Measurements from ENCODE around the gene CAMTA1. TPM values are rescaled to one million over a fixed set of nuclear protein-coding genes. Genes with fewer than 3 reads are reported as not detected.

The CAMTA1 gene
- total RNA-seq, 2 experiments from 2014 or later = 43.9 to 73.3 TPM

DNA sequence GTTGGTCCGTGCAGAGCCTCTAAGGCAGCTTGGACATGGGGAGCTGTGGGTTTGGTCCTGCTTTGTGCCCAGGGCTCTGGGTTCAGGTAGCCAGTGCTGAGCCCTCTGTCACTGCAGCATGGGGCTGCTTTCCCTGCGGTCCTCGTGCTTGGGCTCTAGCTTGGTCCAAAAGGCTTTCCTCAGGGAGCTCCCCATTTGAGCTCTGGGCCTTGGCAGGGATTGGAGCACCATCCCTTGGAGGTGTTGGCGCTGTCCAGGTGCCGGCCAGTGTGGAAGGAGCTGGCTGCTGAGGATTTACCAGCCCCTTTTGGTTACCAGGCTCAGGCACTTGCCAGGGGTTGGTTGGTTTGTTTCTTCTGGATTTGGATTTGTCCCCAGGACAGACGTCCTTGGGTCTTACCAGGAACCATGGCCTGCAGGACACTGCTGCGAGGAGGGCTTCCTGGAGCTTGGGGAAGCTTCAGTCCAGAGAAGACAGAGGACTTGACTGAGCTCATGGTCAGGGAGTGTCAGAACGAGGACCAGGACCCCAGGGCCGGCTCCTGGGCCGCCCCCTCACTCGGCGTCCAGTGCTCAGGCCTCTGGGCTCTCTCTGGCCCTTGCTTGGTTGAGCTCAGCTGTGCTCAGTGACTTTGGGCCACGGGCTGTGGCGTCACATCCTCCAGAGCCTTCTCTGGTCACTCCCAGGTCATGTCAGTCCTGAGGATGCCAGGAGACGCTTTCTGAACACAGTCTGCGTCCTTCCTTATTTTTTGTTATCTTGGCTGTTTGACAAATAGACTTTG is 224.7 kb downstream of the CAMTA1 start:
- H3K4me1 ChIP-seq (ENCODE audit: insufficient read depth, low read length, poor library complexity, severe bottlenecking) = no peaks in the 10 kb centered on the region
- no peaks in the 10 kb centered on the region for H3K36me3 ChIP-seq (ENCODE audit: insufficient read depth, low read length)
- intact Hi-C loops (cut with micrococcal nuclease; ENCODE audit: unreplicated experiment) = no loop called here
- no peaks in the 10 kb centered on the region for H4K20me1 ChIP-seq (ENCODE audit: insufficient read depth, low read length)
- no peak overlapping the region for H3K4me2 ChIP-seq (ENCODE audit: low read length)
- no peaks in the 10 kb centered on the region for H3K9me3 ChIP-seq (ENCODE audit: low read length)
- POLR2A ChIA-PET = no interaction called here
- H2AFZ ChIP-seq (ENCODE audit: low read length) = no peak overlapping the region
- no peaks in the 10 kb centered on the region for H3K79me2 ChIP-seq (ENCODE audit: insufficient read depth, low read depth, low read length)
- no peak overlapping the region for H3K27ac ChIP-seq (ENCODE audit: low read depth, low read length, poor library complexity, severe bottlenecking)
- no peak overlapping the region for H3K4me3 ChIP-seq (ENCODE audit: low read depth, low read length, poor library complexity, severe bottlenecking)
- DNase-seq (ENCODE audit: low spot score) = no peak
- BruUV-seq (replicated peaks) = no TSS peak
- CTCF ChIA-PET (ENCODE audit: unreplicated experiment) = no interaction called here
- H3K9me2 ChIP-seq (ENCODE audit: insufficient read depth, low read length) = no peaks in the 10 kb centered on the region
- TF ChIP-seq EZH2phosphoT487 (IDR thresholded peaks at IDR 0.05; ENCODE audit: borderline replicate concordance, low read depth, low read length) (no peak), CTCF (conservative IDR thresholded peaks at IDR 0.05; ENCODE audit: low read length) (no peak)

DNA sequence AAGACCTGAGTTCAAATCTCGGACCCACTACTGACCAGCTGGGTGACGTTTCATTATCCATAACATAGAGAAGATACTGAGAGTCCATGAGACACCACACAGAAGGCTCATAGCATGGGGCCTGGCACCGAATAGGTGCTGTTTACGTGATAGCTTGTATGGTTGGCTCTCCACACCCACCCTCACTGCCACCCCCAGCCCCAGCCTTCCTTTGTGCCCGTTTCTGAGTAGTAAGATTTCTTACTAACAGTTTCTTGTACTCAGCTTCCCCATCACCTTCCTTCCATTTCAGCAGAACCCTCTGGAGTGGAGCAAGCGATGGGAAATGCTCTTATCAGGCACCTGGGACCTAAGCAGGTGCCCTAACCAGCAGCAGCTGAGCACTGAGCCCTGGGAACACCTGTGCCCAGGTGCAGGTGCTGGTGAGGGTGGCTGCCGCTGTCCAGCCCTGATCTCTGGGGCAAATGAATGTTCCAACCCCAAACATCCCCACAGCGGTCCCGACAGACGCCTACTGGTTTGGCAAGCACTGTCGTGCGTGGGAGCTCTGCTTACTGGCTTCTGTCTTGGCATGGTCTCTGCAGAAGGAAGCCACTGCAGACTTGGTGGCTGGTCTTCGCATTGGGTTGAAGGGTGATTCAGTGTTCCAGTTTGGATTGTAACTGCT is 225.4 kb downstream of the CAMTA1 start:
- Histone ChIP-seq H3K79me2 (ENCODE audit: insufficient read depth, low read depth, low read length) (no peaks in the 10 kb centered on the region), H3K36me3 (ENCODE audit: insufficient read depth, low read length) (no peaks in the 10 kb centered on the region), H4K20me1 (ENCODE audit: insufficient read depth, low read length) (no peaks in the 10 kb centered on the region), H3K27ac (ENCODE audit: low read depth, low read length, poor library complexity, severe bottlenecking) (no peak overlapping the region), H3K9me3 (ENCODE audit: low read length) (no peaks in the 10 kb centered on the region), H3K9me2 (ENCODE audit: insufficient read depth, low read length) (no peaks in the 10 kb centered on the region), H3K4me1 (ENCODE audit: insufficient read depth, low read length, poor library complexity, severe bottlenecking) (no peaks in the 10 kb centered on the region), H3K4me3 (ENCODE audit: low read depth, low read length, poor library complexity, severe bottlenecking) (no peak overlapping the region), H3K4me2 (ENCODE audit: low read length) (no peak overlapping the region), H2AFZ (ENCODE audit: low read length) (no peak overlapping the region)
- BruUV-seq (replicated peaks) = no TSS peak
- ChIA-PET POLR2A (no interaction called here), CTCF (ENCODE audit: unreplicated experiment) (no interaction called here)
- intact Hi-C loops (cut with micrococcal nuclease; ENCODE audit: unreplicated experiment) = no loop called here
- no peak for DNase-seq (ENCODE audit: low spot score)
- TF ChIP-seq EZH2phosphoT487 (IDR thresholded peaks at IDR 0.05; ENCODE audit: borderline replicate concordance, low read depth, low read length) = no peak
- TF ChIP-seq CTCF (conservative IDR thresholded peaks at IDR 0.05; ENCODE audit: low read length) = no peak

DNA sequence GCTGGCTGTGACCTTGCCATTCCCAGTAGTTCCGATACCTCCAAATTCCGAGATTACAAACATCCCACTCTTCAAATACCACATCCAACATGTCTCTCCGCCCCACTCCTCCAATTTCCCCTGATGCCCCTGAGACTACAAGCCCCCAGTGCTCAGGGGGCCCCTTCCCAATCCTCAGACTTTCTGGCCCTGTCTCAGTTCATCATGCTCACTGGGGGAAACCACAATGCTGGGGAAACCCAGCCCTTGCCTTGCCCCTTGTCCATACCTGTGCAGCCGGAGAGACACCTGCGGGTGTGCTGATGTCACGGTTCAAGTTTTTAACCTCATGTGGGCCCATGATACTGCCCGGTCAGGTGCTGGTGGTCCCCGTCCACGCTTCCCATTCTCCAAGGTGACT is 226.6 kb downstream of the CAMTA1 start:
- no peak overlapping the region for H3K4me2 ChIP-seq (ENCODE audit: low read length)
- no peaks in the 10 kb centered on the region for H3K9me3 ChIP-seq (ENCODE audit: low read length)
- intact Hi-C loops (cut with micrococcal nuclease; ENCODE audit: unreplicated experiment) = no loop called here
- H3K4me1 ChIP-seq (ENCODE audit: insufficient read depth, low read length, poor library complexity, severe bottlenecking) = no peaks in the 10 kb centered on the region
- no peak overlapping the region for H3K27ac ChIP-seq (ENCODE audit: low read depth, low read length, poor library complexity, severe bottlenecking)
- H3K36me3 ChIP-seq (ENCODE audit: insufficient read depth, low read length) = no peaks in the 10 kb centered on the region
- TF ChIP-seq CTCF (conservative IDR thresholded peaks at IDR 0.05; ENCODE audit: low read length) = no peak
- no peak for TF ChIP-seq EZH2phosphoT487 (IDR thresholded peaks at IDR 0.05; ENCODE audit: borderline replicate concordance, low read depth, low read length)
- H3K79me2 ChIP-seq (ENCODE audit: insufficient read depth, low read depth, low read length) = no peaks in the 10 kb centered on the region
- H3K4me3 ChIP-seq (ENCODE audit: low read depth, low read length, poor library complexity, severe bottlenecking) = no peak overlapping the region
- no TSS peak for BruUV-seq (replicated peaks)
- no peaks in the 10 kb centered on the region for H3K9me2 ChIP-seq (ENCODE audit: insufficient read depth, low read length)
- no peak for DNase-seq (ENCODE audit: low spot score)
- H2AFZ ChIP-seq (ENCODE audit: low read length) = no peak overlapping the region
- POLR2A ChIA-PET = no interaction called here
- CTCF ChIA-PET (ENCODE audit: unreplicated experiment) = no interaction called here
- no peaks in the 10 kb centered on the region for H4K20me1 ChIP-seq (ENCODE audit: insufficient read depth, low read length)
